T47D (cell line): ENCODE results near the gene KLHL2.
A peak's percentile ranks its signal among the peaks of the same experiment; 100 is the strongest.
"Not testable (repeated sequence)": the region's sequence is repeated elsewhere in the genome, so short reads cannot be mapped to it uniquely, and the experiment has no call there.

Experiments
- DNase-seq, 2 experiments: peaks; one replicate each; pipeline versions ENCODE4 v3.0.0 to v3.0.0-alpha.2; 2011 to 2012; ENCODE audit warnings: low read depth in 1 of 2, low spot score in 1 of 2
- JUND ChIP-seq: IDR thresholded peaks from 2 replicates; pipeline ENCODE4 v1.6.1; 2012; ENCODE audit warnings: low read depth
- in situ Hi-C: cut with HindIII; loops from 2 replicates; pipeline ENCODE4 v1.10.0; 2016; ENCODE audit warnings: low sequenced_read_pairs, low pct_unique_long_range_greater_than_20kb

KLHL2 gene

DNA sequence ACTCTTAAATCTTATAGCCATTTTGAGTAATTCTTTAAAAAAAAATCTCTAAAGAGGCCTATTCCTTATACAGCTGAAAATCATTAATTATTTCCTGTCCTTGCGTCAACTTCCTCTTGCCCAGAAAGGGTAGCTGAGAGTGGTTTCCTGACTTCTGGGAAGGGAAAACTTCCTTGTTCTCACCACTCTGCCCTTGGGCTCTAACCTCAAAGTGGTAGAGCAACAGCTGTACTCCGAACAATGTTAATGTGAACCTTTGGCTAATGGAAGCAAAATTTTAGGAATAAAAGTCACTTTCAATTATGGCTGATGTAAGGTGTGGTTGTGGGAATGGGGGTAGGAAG is 15.3 kb downstream of the KLHL2 start:
- no peak for TF ChIP-seq JUND
- DNase-seq = peak in 1 of 2 experiments; percentile 39
- in situ Hi-C loops = no loop called here

DNA sequence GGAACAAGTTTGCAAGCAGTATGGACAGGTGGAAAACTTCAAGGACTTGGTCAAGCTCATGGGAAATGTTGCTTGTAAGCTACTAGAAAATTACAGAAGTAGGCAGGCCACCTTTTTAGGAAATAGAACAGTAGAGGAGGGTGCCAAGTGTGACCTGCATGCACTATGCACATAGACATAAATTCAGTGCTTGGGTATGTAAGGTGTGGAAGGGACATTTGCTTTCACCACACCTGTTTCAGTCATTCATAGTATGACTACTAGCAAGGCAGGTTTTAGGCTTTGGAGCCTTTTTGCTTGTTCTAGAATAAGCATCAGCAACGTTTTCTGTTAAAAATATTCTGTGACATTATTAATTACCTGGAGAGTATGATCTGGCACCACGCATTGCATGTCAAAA is 20.0 kb downstream of the KLHL2 start:
- in situ Hi-C loops, DNase-seq: not testable (repeated sequence)

DNA sequence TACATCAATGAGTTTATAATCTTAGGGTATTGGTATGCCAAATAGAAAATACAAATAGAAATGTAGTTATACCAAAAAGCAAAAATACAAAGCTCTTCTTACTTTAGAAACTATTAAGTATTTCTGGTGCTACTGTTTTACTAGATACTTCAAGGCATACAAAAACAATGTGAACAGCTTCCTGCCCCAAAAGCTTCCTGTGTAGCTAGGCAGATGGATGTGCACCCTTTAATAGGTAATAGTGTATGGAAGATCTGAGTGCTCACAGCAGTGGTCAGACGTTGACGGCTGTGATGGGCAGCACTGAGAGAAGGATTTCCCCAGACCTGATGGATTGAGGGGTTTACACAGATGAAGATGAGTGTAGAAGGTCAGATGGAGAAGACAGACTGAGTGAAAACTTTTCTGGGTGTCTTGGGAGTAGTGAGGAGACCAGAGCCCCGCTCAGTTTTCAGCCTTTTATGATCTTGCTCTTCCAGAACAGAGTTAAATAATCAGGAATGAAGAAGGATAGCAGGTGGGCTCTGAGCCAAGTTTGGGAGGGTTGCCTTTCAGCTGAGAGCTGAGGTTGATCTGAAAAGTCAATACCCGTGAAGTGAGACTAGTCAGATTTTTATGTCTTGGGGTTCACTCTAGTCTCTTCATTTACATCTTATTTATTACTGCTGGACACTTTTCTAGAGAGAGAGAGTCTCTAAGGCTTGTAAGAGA is 22.3 kb downstream of the KLHL2 start:
- DNase-seq = not testable (repeated sequence)

GRCh38 chr4:165232623-165233433 is 25.5 kb downstream of the KLHL2 start:
- DNase-seq, in situ Hi-C loops: not testable (repeated sequence)

More for the DNA sequence above, 22.3 kb downstream of the KLHL2 start:
- in situ Hi-C loops = not testable (repeated sequence)

GRCh38 chr4:165234766-165235165 is 27.4 kb downstream of the KLHL2 start:
- no peak for DNase-seq
- in situ Hi-C loops = no loop called here
- TF ChIP-seq JUND = no peak

DNA sequence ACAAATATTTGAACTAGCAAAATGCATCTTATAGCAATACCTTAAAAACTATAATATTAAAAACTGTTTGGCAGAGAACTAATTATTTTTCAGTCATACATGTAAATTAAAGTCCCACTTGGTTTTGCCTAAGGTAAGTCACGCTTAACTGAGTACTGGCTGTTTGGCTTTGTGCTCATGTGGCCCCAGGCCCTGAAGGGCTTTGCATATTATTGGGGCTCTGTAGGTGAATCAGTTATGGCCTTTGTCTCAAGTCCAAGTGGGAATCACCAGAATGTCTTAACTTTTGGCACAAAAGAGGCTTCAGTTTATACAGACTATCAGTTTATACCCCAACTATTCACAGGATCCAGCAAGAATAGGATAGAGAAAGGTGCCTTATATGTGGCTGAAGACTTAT is 29.5 kb downstream of the KLHL2 start:
- in situ Hi-C loops, DNase-seq: not testable (repeated sequence)

DNA sequence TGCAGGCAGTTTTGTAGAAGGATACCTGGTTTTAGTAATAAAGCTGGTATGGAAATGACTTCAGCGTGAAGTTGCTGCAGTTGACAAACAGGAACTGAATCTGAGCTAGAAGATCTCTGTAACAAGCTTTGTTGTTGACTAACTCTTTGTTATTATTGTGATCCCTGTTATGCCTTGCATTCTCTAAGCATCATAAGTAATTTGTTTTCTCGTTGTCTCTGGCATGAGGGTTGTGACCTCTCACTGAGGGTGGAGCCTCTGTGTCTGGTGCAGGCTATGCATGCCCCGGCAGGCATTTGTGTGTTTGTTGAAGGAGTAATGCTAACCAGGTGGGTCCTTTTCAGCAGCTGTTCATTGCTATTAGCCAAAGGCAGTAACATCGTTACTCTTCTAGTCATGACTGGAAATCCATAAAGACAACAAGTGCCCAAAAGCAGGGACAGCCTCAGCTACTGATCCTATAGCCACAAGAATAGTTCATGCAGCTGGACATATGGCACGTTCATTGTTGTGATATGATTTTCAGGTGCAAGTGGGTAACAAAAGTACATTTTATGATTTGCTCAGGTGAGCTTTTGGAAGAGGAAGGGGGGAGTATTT is 30.8 kb downstream of the KLHL2 start:
- peak in 1 of 2 experiments; percentile 6 for DNase-seq
- in situ Hi-C loops = not testable (repeated sequence)

DNA sequence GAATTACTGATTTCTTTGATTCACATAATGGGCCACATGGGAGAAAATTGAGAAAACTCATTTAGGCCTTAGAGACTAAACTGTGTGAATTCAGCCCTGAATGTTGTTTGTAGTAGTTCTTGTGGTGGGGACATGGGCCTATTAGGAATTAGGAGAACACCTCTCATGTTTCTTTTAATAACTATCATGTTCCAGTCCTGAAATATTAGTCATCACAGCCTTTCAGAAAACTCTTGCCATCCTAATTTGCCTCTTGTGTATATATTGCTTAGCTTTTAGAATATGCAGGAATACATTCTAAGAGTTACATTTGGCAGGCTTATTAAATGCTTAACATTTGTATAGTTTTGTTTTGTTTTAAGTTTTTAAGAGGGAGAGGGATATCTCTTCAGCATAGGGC is 33.4 kb downstream of the KLHL2 start:
- DNase-seq, in situ Hi-C loops: not testable (repeated sequence)

- in situ Hi-C loops, DNase-seq: not testable (repeated sequence)
These were observed 36.8 kb downstream of the KLHL2 start for GRCh38 chr4:165244148-165244547.

GRCh38 chr4:165244587-165245186 is 37.3 kb downstream of the KLHL2 start:
- in situ Hi-C loops, DNase-seq: not testable (repeated sequence)

- DNase-seq = no peak
- no peak for TF ChIP-seq JUND
- in situ Hi-C loops = no loop called here
These were observed 40.7 kb downstream of the KLHL2 start for GRCh38 chr4:165248102-165248501.

- in situ Hi-C loops, DNase-seq: not testable (repeated sequence)
These were observed 41.5 kb downstream of the KLHL2 start for GRCh38 chr4:165248904-165249303.

- DNase-seq, in situ Hi-C loops: not testable (repeated sequence)
These were observed 47.4 kb downstream of the KLHL2 start for GRCh38 chr4:165254771-165255170.

GRCh38 chr4:165255439-165255838 is 48.1 kb downstream of the KLHL2 start:
- in situ Hi-C loops, DNase-seq: not testable (repeated sequence)

DNA sequence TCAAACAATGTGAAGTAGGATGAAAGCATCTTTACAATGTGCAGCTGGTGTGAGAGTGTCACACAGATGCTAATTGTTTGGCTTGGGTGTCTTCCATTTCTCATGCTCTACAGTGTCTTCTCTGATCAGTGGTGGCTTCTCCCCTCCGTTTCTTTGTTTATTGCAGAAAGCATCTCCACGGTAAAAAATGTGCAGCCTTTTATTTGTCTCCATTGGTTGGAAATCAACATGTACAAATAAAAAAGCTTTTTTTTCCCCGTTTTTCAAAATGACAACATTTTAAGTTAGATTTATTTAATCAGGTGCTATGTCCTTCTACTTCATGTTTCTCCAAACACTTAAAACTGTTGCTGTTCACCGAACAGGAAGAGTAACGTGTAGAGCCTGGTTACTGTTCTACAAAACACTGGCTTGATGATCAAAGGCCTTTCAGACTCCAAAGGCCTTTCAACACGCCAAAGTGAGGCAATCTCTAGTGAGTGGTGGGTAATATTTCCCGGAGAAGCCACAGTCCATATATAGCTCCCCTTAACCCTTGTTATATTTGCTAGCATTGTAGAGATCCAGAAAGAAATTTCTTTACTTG is 48.8 kb downstream of the KLHL2 start:
- in situ Hi-C loops, DNase-seq: not testable (repeated sequence)

- DNase-seq, in situ Hi-C loops: not testable (repeated sequence)
These were observed 52.4 kb downstream of the KLHL2 start for GRCh38 chr4:165259776-165260175.

DNA sequence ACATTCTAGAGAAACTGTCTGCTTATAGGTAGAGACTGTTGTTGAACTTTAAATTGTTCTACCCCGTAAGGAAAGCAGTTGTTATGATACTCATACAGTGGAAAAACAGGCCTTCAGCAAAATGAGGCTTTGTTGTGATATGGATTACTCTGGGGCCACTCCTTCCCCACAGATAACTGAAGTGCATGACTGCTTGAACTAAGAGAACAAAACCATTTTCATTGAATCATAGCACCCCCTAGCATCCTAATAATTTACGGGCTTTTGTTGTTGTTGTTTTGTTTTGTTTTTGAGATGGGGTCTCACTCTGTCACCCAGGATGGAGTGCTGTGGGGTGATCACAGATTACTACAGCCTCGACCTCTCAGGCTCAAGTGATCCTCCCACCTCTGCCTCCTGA is 54.9 kb downstream of the KLHL2 start:
- DNase-seq, in situ Hi-C loops: not testable (repeated sequence)
